ENCODE results near the gene KRIT1.
"Not testable (repeated sequence)": the region's sequence is repeated elsewhere in the genome, so short reads cannot be mapped to it uniquely, and the experiment has no call there.

The KRIT1 gene

GRCh38 chr7:92268921-92269320, 23.2 kb upstream of the KRIT1 start:
- H3K9me3 ChIP-seq (replicated peaks; ENCODE audit: low read length), result no peaks in the 10 kb centered on the region
- H3K9ac ChIP-seq (ENCODE audit: low read depth, low read length), result no peak overlapping the region
- no peaks in the 10 kb centered on the region for H3K4me1 ChIP-seq (ENCODE audit: control insufficient read depth, insufficient read depth, low read length)
- no peak overlapping the region for H3K4me3 ChIP-seq (ENCODE audit: low read length)
- H3K27me3 ChIP-seq (ENCODE audit: control insufficient read depth, insufficient read depth, low read length), result no peaks in the 10 kb centered on the region
- peaks cover 3% of the 10 kb centered on the region for H3K36me3 ChIP-seq (ENCODE audit: insufficient read depth, low read length)
- H3K4me2 ChIP-seq (ENCODE audit: low read length), result no peak overlapping the region

- Histone ChIP-seq H3K4me3 (ENCODE audit: low read length) (no peak overlapping the region), H3K9ac (ENCODE audit: low read depth, low read length) (no peak overlapping the region)
Observed at GRCh38 chr7:92266415-92267241, 20.9 kb upstream of the KRIT1 start.

GRCh38 chr7:92260248-92260781, 14.6 kb upstream of the KRIT1 start:
- H3K4me3 ChIP-seq (ENCODE audit: low read length), result no peak overlapping the region
- H3K9me3 ChIP-seq (replicated peaks; ENCODE audit: low read length), result no peaks in the 10 kb centered on the region
- no peak overlapping the region for H3K4me2 ChIP-seq (ENCODE audit: low read length)
- H3K4me1 ChIP-seq (ENCODE audit: control insufficient read depth, insufficient read depth, low read length), result peaks cover 11% of the 10 kb centered on the region
- no peaks in the 10 kb centered on the region for H3K36me3 ChIP-seq (ENCODE audit: insufficient read depth, low read length)
- no peak overlapping the region for H3K9ac ChIP-seq (ENCODE audit: low read depth, low read length)
- no peaks in the 10 kb centered on the region for H3K27me3 ChIP-seq (ENCODE audit: control insufficient read depth, insufficient read depth, low read length)

More at GRCh38 chr7:92266415-92267241, 20.9 kb upstream of the KRIT1 start:
- Histone ChIP-seq H3K4me1 (ENCODE audit: control insufficient read depth, insufficient read depth, low read length) (no peaks in the 10 kb centered on the region), H3K4me2 (ENCODE audit: low read length) (no peak overlapping the region), H3K27me3 (ENCODE audit: control insufficient read depth, insufficient read depth, low read length) (no peaks in the 10 kb centered on the region), H3K9me3 (replicated peaks; ENCODE audit: low read length) (no peaks in the 10 kb centered on the region), H3K36me3 (ENCODE audit: insufficient read depth, low read length) (peaks cover 3% of the 10 kb centered on the region)

- Histone ChIP-seq H3K9ac (ENCODE audit: low read depth, low read length) (no peak overlapping the region), H3K9me3 (replicated peaks; ENCODE audit: low read length) (no peaks in the 10 kb centered on the region), H3K4me1 (ENCODE audit: control insufficient read depth, insufficient read depth, low read length) (peaks cover 17% of the 10 kb centered on the region), H3K36me3 (ENCODE audit: insufficient read depth, low read length) (no peaks in the 10 kb centered on the region), H3K27me3 (ENCODE audit: control insufficient read depth, insufficient read depth, low read length) (no peaks in the 10 kb centered on the region), H3K4me2 (ENCODE audit: low read length) (no peak overlapping the region), H3K4me3 (ENCODE audit: low read length) (no peak overlapping the region)
Observed at GRCh38 chr7:92259610-92260247, 14.0 kb upstream of the KRIT1 start.

- Histone ChIP-seq H3K4me1 (ENCODE audit: control insufficient read depth, insufficient read depth, low read length) (peaks cover 17% of the 10 kb centered on the region), H3K4me3 (ENCODE audit: low read length) (no peak overlapping the region), H3K36me3 (ENCODE audit: insufficient read depth, low read length) (no peaks in the 10 kb centered on the region)
Observed at GRCh38 chr7:92259062-92259461, 13.3 kb upstream of the KRIT1 start.

GRCh38 chr7:92255308-92255707, 9.6 kb upstream of the KRIT1 start:
- peak overlapping the region; percentile 39 for H3K9ac ChIP-seq (ENCODE audit: low read depth, low read length)
- H3K27me3 ChIP-seq (ENCODE audit: control insufficient read depth, insufficient read depth, low read length), result no peaks in the 10 kb centered on the region
- H3K9me3 ChIP-seq (replicated peaks; ENCODE audit: low read length), result no peaks in the 10 kb centered on the region
- H3K4me2 ChIP-seq (ENCODE audit: low read length), result peak overlapping the region; percentile 71
- no peaks in the 10 kb centered on the region for H3K36me3 ChIP-seq (ENCODE audit: insufficient read depth, low read length)
- peaks cover 12% of the 10 kb centered on the region for H3K4me1 ChIP-seq (ENCODE audit: control insufficient read depth, insufficient read depth, low read length)
- peak overlapping the region; percentile 51 for H3K4me3 ChIP-seq (ENCODE audit: low read length)

More at GRCh38 chr7:92259062-92259461, 13.3 kb upstream of the KRIT1 start:
- Histone ChIP-seq H3K9ac (ENCODE audit: low read depth, low read length) (no peak overlapping the region), H3K9me3 (replicated peaks; ENCODE audit: low read length) (no peaks in the 10 kb centered on the region), H3K4me2 (ENCODE audit: low read length) (no peak overlapping the region), H3K27me3 (ENCODE audit: control insufficient read depth, insufficient read depth, low read length) (no peaks in the 10 kb centered on the region)

- not testable (repeated sequence) for H3K27me3 ChIP-seq (ENCODE audit: control insufficient read depth, insufficient read depth, low read length); H3K4me1 ChIP-seq (ENCODE audit: control insufficient read depth, insufficient read depth, low read length); H3K9me3 ChIP-seq (replicated peaks; ENCODE audit: low read length); H3K36me3 ChIP-seq (ENCODE audit: insufficient read depth, low read length)
- H3K4me3 ChIP-seq (ENCODE audit: low read length), result peak overlapping the region; percentile 51
- peak overlapping the region; percentile 39 for H3K9ac ChIP-seq (ENCODE audit: low read depth, low read length)
- peak overlapping the region; percentile 71 for H3K4me2 ChIP-seq (ENCODE audit: low read length)
Observed at GRCh38 chr7:92254800-92255199, 9.1 kb upstream of the KRIT1 start.

- Histone ChIP-seq H3K9me3 (replicated peaks; ENCODE audit: low read length) (no peaks in the 10 kb centered on the region), H3K27me3 (ENCODE audit: control insufficient read depth, insufficient read depth, low read length) (no peaks in the 10 kb centered on the region), H3K36me3 (ENCODE audit: insufficient read depth, low read length) (no peaks in the 10 kb centered on the region), H3K4me3 (ENCODE audit: low read length) (no peak overlapping the region), H3K4me1 (ENCODE audit: control insufficient read depth, insufficient read depth, low read length) (peaks cover 11% of the 10 kb centered on the region), H3K4me2 (ENCODE audit: low read length) (no peak overlapping the region), H3K9ac (ENCODE audit: low read depth, low read length) (no peak overlapping the region)
Observed at GRCh38 chr7:92253251-92253650, 7.5 kb upstream of the KRIT1 start.

GRCh38 chr7:92251181-92251580, 5.5 kb upstream of the KRIT1 start:
- Histone ChIP-seq H3K9me3 (replicated peaks; ENCODE audit: low read length) (no peaks in the 10 kb centered on the region), H3K9ac (ENCODE audit: low read depth, low read length) (no peak overlapping the region), H3K4me1 (ENCODE audit: control insufficient read depth, insufficient read depth, low read length) (peaks cover 21% of the 10 kb centered on the region), H3K4me2 (ENCODE audit: low read length) (no peak overlapping the region), H3K27me3 (ENCODE audit: control insufficient read depth, insufficient read depth, low read length) (no peaks in the 10 kb centered on the region), H3K36me3 (ENCODE audit: insufficient read depth, low read length) (no peaks in the 10 kb centered on the region), H3K4me3 (ENCODE audit: low read length) (no peak overlapping the region)

GRCh38 chr7:92250603-92251002, 4.9 kb upstream of the KRIT1 start:
- Histone ChIP-seq H3K36me3 (ENCODE audit: insufficient read depth, low read length) (no peaks in the 10 kb centered on the region), H3K4me1 (ENCODE audit: control insufficient read depth, insufficient read depth, low read length) (peaks cover 18% of the 10 kb centered on the region), H3K4me3 (ENCODE audit: low read length) (no peak overlapping the region), H3K9me3 (replicated peaks; ENCODE audit: low read length) (no peaks in the 10 kb centered on the region), H3K9ac (ENCODE audit: low read depth, low read length) (no peak overlapping the region), H3K27me3 (ENCODE audit: control insufficient read depth, insufficient read depth, low read length) (no peaks in the 10 kb centered on the region), H3K4me2 (ENCODE audit: low read length) (no peak overlapping the region)

- no peaks in the 10 kb centered on the region for H3K9me3 ChIP-seq (replicated peaks; ENCODE audit: low read length)
- peak overlapping the region; percentile 81 for H3K4me3 ChIP-seq (ENCODE audit: low read length)
- peaks cover 23% of the 10 kb centered on the region for H3K4me1 ChIP-seq (ENCODE audit: control insufficient read depth, insufficient read depth, low read length)
- peak overlapping the region; percentile 96 for H3K4me2 ChIP-seq (ENCODE audit: low read length)
- peak overlapping the region; percentile 90 for H3K9ac ChIP-seq (ENCODE audit: low read depth, low read length)
- no peaks in the 10 kb centered on the region for H3K27me3 ChIP-seq (ENCODE audit: control insufficient read depth, insufficient read depth, low read length)
- peaks cover 4% of the 10 kb centered on the region for H3K36me3 ChIP-seq (ENCODE audit: insufficient read depth, low read length)
Observed at GRCh38 chr7:92246360-92247101, 817 bp upstream of the KRIT1 start.
